HG02571 (cell line): ENCODE measurements around the gene MNAT1.

Source experiments
- ATAC-seq: cut with Tn5 transposase; IDR thresholded peaks from one replicate; pipeline ENCODE4 v1.9.1; 2021; ENCODE audit warnings: mild to moderate bottlenecking, moderate library complexity; ENCODE audit not compliant: unreplicated experiment

The MNAT1 gene

DNA sequence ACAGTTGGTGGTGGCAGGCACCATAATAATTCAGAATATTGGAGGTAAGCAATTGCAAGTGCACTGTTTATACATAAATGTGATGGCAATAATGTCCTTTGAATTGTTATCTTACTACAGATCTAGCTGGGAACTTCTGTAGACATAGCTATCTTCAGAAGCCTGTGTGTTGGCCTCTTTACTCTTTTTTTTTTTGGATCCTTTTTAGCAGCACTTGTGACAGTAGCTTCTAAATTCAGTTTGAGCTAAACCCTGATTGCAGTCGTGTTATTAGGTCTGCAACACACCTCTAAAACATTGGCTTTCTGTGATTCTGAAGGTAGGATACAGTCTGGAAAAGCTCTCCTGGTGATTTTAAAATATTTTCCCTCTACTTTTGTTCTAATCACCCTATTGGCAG is 285.0 kb downstream of the MNAT1 start:
- no peak for ATAC-seq
